ENCODE results near the gene KISS1R.

Gene KISS1R

GRCh38 chr19:931860-932647, 14.9 kb downstream of the KISS1R start:
- TF ChIP-seq GATA2 (IDR thresholded peaks at IDR 0.05; ENCODE audit: low read depth, low read length), result no peak
- no peak for TF ChIP-seq GATA3 (IDR thresholded peaks at IDR 0.05; ENCODE audit: low read depth, low read length)

- TF ChIP-seq GATA3 (IDR thresholded peaks at IDR 0.05; ENCODE audit: low read depth, low read length), result no peak
- peak; percentile 18; the same call in 1 of the 2 replicates for TF ChIP-seq GATA2 (IDR thresholded peaks at IDR 0.05; ENCODE audit: low read depth, low read length)
Observed at GRCh38 chr19:932648-933552, 15.8 kb downstream of the KISS1R start.

GRCh38 chr19:933553-933882, 16.4 kb downstream of the KISS1R start:
- no peak for TF ChIP-seq GATA3 (IDR thresholded peaks at IDR 0.05; ENCODE audit: low read depth, low read length)
- TF ChIP-seq GATA2 (IDR thresholded peaks at IDR 0.05; ENCODE audit: low read depth, low read length), result peak; percentile 2; the same call in 1 of the 2 replicates

GRCh38 chr19:934197-934840, 17.2 kb downstream of the KISS1R start:
- no peak for TF ChIP-seq GATA3 (IDR thresholded peaks at IDR 0.05; ENCODE audit: low read depth, low read length)
- no peak for TF ChIP-seq GATA2 (IDR thresholded peaks at IDR 0.05; ENCODE audit: low read depth, low read length)

- TF ChIP-seq GATA2 (IDR thresholded peaks at IDR 0.05; ENCODE audit: low read depth, low read length) (peak; percentile 98), GATA3 (IDR thresholded peaks at IDR 0.05; ENCODE audit: low read depth, low read length) (no peak; the same call in 1 of the 2 replicates)
Observed at GRCh38 chr19:934865-935479, 17.8 kb downstream of the KISS1R start.

- TF ChIP-seq GATA3 (IDR thresholded peaks at IDR 0.05; ENCODE audit: low read depth, low read length) (no peak), GATA2 (IDR thresholded peaks at IDR 0.05; ENCODE audit: low read depth, low read length) (no peak)
Observed at GRCh38 chr19:936175-936546, 19.0 kb downstream of the KISS1R start.

GRCh38 chr19:937259-937694, 20.1 kb downstream of the KISS1R start:
- TF ChIP-seq GATA2 (IDR thresholded peaks at IDR 0.05; ENCODE audit: low read depth, low read length), result no peak
- no peak for TF ChIP-seq GATA3 (IDR thresholded peaks at IDR 0.05; ENCODE audit: low read depth, low read length)

- no peak for TF ChIP-seq GATA3 (IDR thresholded peaks at IDR 0.05; ENCODE audit: low read depth, low read length)
- TF ChIP-seq GATA2 (IDR thresholded peaks at IDR 0.05; ENCODE audit: low read depth, low read length), result no peak
Observed at GRCh38 chr19:938233-938923, 21.2 kb downstream of the KISS1R start.

GRCh38 chr19:939439-939838, 22.3 kb downstream of the KISS1R start:
- TF ChIP-seq GATA2 (IDR thresholded peaks at IDR 0.05; ENCODE audit: low read depth, low read length), result no peak
- TF ChIP-seq GATA3 (IDR thresholded peaks at IDR 0.05; ENCODE audit: low read depth, low read length), result no peak

- TF ChIP-seq GATA3 (IDR thresholded peaks at IDR 0.05; ENCODE audit: low read depth, low read length) (no peak), GATA2 (IDR thresholded peaks at IDR 0.05; ENCODE audit: low read depth, low read length) (no peak)
Observed at GRCh38 chr19:939922-940321, 22.8 kb downstream of the KISS1R start.

GRCh38 chr19:940591-941291, 23.6 kb downstream of the KISS1R start:
- peak; percentile 79 for TF ChIP-seq GATA2 (IDR thresholded peaks at IDR 0.05; ENCODE audit: low read depth, low read length)
- no peak for TF ChIP-seq GATA3 (IDR thresholded peaks at IDR 0.05; ENCODE audit: low read depth, low read length)

- TF ChIP-seq GATA3 (IDR thresholded peaks at IDR 0.05; ENCODE audit: low read depth, low read length), result no peak
- no peak for TF ChIP-seq GATA2 (IDR thresholded peaks at IDR 0.05; ENCODE audit: low read depth, low read length)
Observed at GRCh38 chr19:941292-942132, 24.4 kb downstream of the KISS1R start.
